HUDEP-2 (cell line): ENCODE data around the gene PRG2.
A peak's percentile ranks its signal among the peaks of the same experiment; 100 is the strongest.

ENCODE experiments used
- DNase-seq, 76 experiments: peaks; one replicate each; lab custom pipeline; 2025; ENCODE audit not compliant: unreplicated experiment in 76 of 76; lab: John Stamatoyannopoulos, UW

Gene PRG2

DNA sequence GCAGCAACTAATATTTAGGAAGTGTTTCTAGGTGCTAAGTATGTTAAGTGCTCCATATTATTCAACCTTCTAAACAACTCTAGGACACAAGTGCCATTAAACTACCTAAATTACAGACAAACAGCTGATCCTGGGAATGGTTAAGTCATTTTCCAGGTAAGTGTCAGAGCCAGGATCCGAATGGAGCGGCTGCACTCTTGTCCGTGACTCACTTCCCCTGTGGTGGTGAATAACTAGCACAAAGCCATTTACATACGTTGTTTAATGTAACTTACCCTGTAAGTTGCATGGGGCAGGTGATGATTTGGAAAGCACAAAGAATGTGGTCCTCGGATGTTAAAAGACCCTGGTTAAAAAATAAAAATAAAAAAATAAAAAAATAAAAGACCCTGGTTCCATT, 8.8 kb upstream of the PRG2 start:
- DNase-seq, result no peak

DNA sequence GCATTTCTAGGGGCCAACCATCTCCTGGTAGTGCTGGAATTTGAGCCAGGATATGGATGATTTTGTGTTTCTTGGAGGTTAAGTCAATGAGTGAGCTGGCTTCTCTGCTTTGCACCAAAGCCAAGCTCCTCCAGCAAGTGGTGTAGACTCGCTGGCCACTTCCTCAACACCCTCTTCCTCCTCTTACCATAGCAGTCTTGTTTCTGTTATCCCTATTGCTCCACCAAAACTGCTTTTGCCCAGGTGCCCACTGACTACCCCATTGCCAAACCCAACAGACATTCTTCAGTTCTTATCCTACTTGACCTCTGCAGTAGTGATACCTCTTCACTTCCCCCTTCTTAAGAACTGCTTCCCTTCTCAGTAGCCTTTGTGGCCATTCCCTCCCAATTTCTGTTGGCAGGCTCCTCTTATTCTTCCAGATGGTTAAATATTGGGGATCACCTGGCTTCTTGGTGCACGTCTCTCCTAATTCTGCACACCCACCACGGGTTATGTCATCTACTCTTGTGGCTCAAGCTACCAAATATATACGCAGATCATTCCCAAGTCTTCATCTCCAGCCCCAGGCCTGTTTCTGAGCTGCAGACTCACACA, 7.0 kb upstream of the PRG2 start:
- DNase-seq, result no peak

DNA sequence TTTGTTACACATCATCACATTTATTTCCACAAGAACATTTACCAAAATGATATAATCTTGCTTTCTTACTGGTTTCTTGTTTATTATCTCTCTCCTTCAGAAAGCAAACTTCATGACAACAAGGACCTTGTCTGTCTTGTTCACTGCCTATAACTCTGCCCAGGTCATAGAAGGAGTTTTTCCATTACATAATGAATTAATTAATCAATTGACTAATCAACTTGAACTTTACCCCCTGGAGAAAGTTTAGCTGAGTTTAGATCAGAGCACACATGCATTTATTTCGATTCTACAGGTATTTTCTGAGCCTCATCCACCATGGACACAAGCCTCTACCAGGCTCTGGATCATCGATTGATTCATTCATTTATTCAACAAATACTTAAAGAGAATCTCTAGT, 6.3 kb upstream of the PRG2 start:
- DNase-seq, result no peak

DNA sequence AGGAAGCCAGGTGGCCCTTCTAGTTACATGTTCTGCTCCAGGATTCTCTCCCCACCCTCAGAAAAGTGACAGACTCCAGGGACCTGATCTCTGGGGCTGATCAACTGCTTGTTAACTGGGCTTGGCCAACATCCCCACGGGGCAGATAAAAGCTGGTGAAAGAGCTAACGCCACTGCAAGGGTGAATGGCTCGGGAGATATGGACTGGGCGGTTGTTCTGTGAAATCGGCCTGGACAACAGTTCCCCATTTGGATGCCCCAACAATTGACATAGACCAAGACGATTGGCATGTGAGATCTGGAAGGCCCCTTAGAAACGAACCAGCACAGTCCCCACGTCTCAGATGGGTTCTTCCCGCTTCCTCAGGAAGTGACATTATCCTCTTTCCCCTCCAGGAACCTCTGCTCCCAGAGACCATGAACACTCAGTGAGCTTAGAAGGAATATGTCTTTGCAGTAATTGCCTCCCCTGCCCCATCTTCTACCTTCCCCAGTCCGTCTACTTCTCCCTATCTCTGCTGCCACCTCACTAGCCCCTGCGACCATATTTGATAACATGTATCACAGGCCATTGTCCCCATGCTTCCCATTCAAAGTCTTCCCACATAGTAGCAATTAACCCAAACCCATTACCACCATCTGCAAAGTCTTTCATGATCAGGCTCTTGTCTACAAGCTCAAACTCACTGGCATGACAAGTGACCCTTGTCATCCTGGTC, 5.6 kb upstream of the PRG2 start:
- DNase-seq, result peak in 74 of 76 experiments; percentile 66 to 96 (median 89)

GRCh38 chr11:57394203-57394965, 3.9 kb upstream of the PRG2 start:
- peak in 8 of 76 experiments; percentile 7 to 32 (median 18) for DNase-seq

DNA sequence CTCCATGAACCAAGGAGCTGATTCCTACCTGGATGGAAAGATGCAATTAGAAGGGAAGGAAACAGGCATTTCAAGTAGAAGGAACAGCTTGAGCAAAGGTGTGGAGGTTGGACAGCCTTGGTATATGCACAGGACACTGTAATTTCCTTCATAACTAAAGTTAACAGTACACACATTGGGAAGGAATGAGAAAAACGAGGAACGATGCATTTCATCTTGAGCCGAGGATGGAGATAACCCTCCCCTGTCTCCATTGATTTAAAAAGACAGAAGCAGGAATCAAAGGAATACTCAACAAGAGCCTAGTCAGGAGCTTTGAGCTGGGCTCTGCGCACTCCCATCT, 2.3 kb upstream of the PRG2 start:
- no peak for DNase-seq

DNA sequence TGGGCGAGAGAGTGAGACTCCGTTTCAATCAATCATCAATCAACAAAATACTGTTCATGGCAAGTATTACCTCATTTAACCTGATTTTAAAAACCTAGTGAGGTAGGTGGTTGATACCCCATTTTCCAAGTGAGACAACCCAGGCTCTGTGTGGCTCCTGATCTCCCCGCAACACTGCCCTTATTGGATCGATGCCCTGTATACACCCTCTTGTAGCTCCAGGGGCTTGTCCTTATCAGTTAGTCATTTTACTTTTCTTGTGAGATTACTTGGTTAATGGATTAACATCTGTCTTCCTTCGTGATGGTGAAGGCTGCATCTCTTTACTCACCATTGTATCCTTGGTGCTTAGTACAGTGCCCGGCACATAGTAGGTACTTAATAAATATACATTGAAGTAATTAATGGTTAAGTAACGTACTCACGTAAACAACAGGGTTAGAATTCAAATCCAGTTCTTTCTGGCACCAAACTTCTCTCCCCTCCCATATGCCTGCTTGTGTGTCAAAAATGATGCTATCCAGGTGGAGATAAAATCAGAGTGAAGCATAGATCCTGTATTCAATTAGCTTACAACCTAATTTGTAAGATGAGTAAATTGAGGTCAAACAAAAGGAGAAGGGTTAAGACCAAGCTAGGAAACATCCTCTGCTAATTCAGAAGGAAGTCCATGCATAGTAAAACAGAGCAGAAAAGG, 1.8 kb upstream of the PRG2 start:
- DNase-seq, result peak in 51 of 76 experiments; percentile 13 to 77 (median 40)

DNA sequence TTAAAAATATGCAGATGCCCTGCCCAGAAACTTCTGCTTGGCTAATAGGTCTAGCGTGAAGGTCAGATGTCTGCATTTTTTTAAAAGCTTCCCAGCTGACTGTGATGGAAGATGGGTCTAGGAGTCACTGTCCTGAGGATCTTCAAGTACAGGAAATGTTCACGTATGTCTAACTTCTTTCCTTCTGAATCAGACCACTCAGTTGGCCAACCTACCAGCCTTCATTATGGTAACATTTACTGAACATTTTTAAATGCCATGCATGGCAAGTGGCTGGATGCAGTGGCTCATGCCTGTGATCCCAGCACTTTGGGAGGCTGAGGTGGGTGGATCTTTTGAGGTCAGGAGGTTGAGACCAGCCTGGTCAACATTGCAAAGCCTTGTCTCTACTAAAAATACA, 1.1 kb upstream of the PRG2 start:
- DNase-seq, result no peak

DNA sequence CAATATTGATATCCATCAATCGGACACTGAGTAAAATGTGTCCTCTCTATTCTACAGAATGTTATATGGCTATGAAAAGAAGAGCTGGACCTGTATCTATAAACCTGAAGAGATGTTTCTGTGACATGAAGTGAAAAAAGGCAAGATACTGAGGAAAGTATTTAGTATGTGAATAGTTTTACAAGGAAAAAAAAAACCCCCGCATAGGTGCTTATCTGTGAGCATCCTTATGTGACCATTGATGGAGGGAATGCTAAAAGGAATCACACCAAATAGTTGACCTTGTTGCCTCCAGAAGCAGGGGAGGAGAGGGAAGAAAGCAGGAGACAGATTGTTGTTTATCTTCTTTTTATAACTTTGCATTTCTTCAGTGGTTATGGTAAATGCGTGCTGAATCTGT, 661 bp upstream of the PRG2 start:
- DNase-seq, result no peak

GRCh38 chr11:57387289-57388030, 3.0 kb downstream of the PRG2 start:
- DNase-seq, result peak in 49 of 76 experiments; percentile 11 to 70 (median 36)

DNA sequence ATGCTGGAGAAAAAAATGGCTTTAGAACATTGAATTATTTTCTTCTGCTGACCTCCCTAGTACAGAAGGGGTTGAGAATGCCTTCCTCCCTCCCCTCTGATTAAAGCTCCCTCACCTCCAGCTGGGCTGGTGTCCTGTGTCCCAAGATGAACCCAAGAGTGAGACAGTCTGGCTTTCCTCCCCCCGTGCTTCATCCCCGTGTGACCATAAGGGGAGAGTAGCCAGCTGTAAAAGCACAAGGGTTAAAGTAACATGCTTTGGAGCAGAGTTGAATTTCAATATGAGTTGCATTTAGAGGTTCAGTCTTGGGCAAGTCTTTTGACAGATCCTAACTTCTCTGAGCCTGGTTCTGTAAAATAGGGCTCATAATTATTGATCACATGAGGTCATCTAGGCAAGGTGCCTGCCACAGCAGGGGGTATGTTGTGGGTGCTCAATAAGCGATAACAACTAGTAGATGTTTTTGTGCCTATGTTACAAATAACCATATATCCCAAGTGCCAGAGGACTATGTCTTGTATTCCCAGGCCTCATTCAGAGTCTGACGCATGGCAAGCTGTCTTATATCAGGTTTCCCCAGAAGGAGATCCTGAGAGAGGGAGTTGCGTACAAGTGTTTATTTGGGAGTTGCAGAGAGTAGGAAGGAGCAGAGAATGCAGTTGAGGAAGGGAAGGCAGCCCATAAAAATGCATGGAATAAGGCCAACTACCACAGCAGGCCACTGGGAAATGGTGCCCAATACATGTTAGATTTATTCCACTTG, 4.1 kb downstream of the PRG2 start:
- no peak for DNase-seq

GRCh38 chr11:57380975-57381374, 9.5 kb downstream of the PRG2 start, which contains the start of gene PRG3:
TSS of gene PRG3 (minus strand) at chr11:57381150. CDS start at chr11:57380708, 442 bp downstream.
- no peak for DNase-seq

DNA sequence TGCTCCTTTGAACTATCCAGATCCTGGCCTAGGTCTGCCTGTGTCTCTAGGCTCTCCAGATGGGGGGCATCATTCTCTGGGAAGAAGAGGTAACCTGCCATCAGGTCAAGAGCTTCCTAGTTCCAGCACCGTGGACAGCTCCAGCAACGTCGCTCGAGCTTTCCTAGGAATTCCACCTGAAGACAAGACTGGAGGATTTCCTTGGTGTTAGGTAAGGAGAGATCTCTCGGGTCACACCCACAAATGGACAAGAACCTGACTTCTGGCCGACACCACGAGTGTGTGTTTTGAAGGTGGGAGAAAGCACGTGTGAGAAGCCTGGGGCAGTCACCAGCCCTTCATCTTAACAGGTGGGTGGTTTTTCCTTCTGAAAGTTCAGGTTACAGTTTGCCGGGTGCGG, 10.7 kb downstream of the PRG2 start:
- DNase-seq, result peak in 10 of 76 experiments; percentile 11 to 30 (median 18)

DNA sequence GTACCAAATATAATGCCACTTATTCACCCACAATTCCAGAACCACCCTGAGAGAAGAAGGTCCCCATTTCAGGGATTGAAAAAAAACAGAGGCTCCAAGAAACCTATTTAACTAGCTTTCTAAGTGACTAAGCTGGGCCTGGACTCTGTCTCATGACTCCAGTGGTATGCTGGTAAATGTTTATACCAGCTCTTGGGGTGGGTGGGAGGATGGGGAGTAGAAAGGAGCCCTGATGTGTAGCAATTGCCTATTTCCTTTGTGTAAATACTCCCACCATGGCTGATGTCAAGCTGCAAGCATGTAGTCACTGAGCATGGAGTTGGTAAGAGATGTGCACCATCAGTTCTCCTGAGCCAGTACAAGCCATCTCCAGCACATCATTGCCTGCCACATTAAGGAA, 12.3 kb downstream of the PRG2 start:
- no peak for DNase-seq

DNA sequence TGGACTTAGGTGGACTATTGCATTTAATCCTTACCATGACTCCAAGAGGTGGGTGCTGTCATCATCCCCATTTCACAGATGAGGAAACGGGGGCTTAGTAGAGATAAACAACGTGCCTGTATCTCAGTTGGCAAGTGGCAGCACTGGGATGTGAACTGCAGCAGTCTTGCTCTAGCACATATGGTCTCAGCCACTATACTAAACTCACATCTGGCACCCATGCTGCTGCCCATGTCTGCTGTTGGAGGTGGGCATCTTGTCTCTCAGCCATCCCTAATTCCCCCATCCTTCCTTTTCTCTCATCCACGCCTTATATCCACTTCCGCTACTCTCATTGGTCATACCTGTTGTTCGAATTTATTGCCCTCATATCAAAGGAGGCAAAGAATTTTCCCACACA, 13.3 kb downstream of the PRG2 start:
- DNase-seq, result no peak

- DNase-seq, result no peak
Observed at GRCh38 chr11:57376095-57377090, 14.1 kb downstream of the PRG2 start.

DNA sequence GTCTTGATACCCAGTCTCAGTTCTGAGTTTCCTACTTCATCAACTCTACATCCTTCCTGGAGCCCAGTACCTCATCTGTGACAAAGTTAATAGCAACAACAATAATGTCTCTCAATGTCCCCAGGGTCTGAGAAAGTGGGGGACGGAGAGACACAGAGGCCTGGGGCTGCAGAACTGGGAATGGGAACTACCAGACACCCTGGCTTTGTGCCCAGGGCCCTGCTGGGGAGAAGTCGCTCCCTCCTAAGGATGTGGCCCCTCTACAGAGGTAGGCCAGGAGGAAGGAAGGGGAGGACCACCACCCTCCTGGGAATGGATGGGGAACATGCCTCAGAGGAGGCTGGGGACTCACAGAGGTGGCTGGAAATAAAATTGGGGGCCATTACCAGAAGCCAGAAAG, 15.0 kb downstream of the PRG2 start:
- DNase-seq, result no peak

GRCh38 chr11:57374966-57375365, 15.5 kb downstream of the PRG2 start:
- no peak for DNase-seq

- DNase-seq, result no peak
Observed at GRCh38 chr11:57373146-57373545, 17.3 kb downstream of the PRG2 start.
